CD4-positive, alpha-beta T cell treated with Interleukin-1 beta for 1 hour (primary cell): Measurements from ENCODE around the gene MECR.
"Not testable (repeated sequence)": the region's sequence is repeated elsewhere in the genome, so short reads cannot be mapped to it uniquely, and the experiment has no call there.

ENCODE experiments used
- DNase-seq, 2 donors: peaks; one replicate each; pipeline ENCODE4 v3.0.0-alpha.2; 2020 to 2022

MECR gene

DNA sequence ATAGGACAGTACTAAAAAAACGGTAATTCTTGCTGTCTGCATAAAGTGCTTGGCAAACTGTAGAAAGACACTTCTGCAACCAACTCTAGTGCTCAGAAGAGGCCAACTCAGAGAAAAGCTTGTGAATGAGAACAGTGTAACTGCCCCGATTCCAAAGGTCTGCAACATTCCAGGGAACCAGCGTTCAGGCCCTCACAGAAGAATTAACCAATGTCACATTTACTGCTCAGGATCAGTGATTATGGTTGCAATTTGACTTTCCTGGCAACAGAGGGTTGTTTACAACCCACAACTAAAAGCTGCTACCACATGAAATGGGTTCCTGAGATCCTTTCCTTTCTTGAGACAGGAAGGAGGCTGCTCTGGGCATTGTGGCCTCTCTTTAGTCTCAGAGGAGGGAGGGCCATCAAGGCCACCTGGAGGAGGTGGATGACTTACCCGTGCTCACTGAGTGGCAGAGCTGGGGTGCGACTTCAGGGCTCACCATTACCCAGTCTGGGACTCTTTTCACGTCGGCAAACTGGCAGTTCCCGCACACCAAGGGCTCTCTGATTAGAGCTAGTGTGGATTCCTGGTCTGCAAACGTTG is 64.3 kb downstream of the MECR start:
- no peak for DNase-seq

DNA sequence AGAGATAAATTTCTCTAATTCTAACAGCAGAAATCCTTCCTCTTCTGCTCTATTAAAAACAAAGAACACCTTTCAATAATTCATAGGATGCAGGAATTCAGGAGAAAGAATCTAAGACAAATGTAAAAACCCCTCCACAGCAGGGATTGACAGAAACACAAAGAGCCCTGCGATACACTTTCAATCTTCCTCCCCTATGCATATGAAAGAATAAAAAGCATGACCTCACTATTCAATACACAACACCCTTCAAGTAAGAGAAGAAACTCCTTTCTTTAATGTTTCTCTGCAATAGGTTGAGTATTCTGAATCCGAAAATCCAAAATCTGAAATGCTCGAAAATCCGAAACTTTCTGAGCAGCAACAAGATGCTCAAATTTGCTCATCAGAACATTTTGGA is 66.1 kb downstream of the MECR start:
- DNase-seq: no peak

DNA sequence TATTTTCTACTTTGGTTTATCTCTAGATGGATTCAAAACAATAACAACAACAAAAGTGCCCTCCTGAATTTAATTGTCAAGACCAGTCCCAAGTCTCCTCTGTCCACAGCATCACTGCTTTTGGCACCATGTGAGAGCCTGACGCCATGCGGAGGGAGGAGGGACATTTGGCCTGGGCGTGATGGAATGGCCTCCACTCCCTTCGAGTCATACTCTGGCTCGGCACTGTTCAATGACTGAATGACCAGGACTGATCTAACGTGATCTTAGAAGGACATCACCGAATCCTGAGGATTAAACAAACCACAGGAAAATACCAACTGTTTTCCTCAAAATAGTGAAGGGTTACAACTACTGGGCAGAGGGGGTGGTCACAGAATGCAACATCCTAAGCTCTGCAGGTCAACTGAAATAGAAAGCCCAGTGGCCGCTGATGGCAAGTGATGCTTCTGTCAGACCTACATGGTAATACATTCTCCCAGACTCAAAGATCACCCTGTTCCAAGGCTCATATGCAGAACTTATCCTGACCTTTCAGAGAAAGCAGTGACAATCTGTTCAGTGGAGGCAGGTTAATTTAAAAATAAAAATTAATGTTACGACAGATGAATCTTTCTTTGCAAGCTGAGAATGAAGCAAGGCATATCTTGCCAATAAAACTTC is 68.1 kb downstream of the MECR start:
- no peak for DNase-seq

DNA sequence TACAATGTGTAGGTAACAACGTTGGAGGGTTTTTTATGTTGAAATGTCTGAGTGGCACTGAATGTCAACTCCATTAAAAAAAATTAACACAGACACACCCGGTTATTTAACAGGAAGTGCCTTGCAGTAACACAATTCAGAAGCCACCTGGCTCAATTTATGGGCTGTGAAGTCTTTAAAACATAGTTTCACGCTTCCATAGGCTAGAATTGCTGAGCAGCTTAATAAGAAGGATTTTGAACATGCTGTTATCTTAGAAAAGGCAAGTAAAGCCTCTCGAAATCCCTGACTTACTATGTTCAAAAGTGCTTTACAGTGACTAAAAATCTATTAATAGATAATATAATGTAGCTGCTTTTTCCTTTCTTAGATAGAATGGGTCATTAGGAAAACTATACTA is 68.7 kb downstream of the MECR start:
- no peak for DNase-seq

DNA sequence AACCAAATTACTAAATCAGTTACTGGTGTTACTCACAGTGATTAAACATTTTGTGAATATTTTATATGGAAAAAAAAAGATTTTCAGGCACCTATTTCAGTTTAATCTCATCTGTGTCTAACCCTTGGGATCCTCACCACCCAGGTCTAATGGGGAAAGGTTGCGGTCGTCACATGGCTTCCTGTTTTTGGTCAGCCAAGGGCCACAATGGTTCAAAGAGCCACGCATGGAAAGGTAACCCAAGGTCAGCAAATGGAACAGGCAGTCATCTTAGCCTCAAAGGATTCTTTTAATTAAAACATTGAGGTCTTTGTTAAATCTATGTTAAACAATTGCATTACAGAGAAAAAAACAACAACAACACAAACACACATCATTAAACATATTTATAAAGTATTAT is 71.0 kb downstream of the MECR start:
- DNase-seq: no peak

DNA sequence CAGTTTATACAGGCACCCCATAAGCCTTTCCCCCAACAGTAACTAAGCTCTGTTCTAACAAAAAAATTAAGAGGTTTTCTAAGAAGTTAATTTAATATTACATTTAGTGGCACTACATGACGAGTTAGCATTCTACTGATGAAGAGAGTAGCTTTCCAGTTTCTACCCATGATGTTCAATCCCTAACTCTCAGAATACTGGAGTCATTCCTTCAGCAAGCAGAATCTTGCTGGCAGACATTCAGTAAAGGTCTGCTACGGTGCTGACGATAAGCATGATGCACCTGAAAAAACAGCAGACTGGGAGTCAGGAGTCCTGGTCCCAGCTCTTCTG is 73.5 kb downstream of the MECR start:
- DNase-seq: no peak

DNA sequence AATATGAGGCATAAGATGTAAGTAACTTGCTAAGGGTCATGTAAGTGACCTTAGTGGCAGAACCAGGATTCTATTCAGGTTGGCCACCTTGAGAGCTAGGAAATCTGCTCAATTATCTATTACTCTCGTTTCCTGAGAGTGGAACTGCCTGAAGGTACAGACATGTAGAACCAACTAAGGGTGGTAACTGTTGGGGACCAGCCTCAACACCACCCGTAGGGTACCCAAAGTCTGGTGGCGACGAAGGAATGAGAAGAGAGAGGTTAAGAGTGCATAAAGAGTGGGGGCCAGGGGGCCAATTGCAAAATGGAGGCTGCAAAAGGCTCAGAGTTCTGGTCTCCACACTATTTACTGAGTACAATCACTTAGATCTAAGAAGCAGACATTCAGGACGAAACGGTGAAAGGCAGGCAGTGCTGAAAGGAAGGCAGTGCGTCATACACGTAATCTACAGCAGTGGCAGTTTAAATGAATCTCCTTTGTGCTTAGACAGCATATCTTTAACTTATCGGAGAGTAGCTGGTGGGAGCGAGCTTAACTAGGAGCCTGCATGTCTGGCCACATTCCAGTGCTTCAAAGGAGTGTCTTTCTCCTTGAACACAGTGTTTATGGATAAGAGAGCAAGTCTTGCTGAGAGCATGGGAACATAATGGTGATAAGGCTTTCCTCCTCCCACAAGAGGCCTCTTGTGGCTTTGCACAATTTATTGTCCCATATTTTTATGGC is 74.0 kb downstream of the MECR start:
- no peak for DNase-seq

DNA sequence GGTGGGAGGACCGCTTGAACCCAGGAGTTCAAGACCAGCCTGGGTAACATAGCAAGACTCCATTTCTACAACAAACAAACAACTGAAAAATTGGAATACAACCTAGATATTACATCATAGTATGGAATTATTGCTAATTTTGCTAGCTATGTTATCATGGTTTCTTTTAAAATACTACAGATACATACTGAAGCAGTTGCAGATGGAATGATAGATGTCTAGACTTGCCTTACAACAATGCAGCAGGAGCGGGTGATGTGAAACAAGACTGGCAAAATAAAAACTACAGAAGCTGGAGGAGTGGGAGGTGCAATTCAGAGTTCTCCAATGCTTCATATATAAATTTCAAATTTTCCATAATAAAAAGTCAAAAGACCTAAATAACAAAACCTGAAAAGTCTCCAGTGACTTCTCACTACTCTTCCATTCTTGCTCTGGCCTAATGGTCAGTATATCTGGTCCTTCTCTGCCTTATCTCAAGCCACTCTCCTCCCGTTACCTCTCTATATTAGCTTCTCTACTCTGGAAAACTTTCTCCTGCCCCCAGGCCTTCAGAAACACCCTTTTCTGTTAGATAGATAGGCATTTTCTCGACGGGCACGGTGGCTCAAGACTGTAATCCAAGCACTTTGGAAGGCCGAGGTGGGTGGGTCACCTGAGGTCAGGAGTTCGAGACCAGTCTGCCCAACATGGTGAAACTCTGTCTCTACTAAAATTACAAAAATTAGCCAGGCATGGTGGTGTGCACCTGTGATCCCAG is 78.5 kb downstream of the MECR start:
- no peak for DNase-seq

DNA sequence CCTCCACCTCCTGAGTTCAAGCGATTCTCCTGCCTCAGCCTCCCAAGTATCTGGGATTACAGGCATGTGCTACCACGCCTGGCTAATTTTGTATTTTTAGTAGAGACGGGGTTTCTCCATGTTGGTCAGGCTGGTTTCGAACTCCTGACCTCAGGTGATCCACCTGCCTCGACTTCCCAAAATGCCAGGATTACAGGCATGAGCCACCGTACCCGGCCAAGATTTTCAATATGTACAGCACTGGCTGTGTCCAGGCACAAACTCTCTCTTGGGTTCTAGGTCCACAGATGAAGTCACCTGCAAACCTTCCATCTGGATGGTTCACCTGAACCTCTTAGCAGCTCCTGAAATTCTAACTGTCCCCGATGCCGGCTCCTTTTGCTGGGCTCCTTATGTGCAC is 80.4 kb downstream of the MECR start:
- not testable (repeated sequence) for DNase-seq

DNA sequence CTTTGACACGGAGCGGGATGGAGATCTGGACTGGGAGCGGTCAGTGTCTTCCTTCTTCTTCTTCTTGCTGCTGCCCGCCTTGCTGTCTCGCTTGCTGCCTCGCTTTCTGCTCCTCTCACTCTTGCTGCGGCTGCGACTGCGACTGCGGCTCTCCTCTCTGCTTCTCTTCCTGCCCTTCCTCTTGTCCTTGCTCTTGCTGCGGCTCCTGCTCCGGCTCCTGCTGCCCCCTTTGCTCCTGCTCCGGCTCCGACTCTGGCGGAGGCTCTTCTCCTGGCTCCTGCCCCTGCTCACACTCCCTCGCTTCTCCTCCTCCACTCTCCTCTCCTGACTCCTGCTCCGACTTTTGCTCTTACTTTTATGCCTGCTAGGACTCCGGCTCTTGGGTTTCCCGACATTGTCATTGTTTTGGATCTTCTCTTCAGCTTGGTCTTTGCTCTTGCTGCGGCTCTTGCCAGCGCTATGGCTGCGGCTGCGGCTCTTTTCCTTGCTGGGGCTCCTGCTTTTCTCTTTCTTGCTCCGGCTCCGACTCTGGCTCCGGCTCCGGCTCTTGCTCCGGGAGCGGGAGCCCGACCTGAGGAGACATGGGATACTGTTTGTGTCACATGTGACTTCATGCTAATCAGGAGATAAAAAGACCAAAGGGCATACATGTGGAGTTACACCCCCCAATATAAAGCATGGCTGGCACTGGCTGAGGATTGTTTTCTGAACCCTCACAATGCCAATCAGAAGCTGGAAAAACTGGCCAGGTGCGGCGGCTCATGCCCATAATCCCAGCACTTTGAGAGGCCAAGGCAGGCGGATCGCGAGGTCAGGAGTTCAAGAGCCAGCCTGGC is 81.9 kb downstream of the MECR start:
- DNase-seq: no peak

DNA sequence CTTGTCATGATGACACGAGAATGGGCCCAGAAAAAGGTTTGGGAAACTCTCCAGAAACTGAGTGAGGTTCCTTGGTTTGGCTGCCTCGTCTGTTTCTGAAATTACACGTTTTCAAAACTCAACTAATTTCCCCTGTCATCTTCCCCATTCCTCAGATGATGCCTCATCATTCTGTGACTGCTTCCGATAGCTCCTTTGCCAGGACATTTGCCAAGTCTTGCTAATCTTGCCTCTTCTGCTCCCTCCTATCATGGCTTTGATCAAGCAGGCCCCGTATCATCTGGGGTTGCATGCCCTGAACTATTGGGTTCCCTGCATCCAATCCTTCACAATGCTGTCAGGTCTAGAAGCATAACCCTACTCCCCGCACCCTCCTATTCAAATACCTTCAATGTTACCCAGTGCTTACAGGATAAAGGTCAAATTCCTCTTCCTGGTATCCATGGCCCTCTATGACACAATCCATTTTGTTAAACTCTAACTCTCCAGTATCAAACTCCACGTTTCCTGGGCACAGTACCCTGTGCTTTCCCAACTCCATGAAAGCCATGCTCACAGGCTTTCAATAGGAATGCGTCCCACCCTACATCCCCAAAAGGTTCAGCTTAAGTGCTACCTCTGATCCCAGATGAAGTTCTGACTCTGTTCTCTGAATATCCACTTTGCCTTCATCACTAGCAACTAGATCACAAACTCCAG is 84.8 kb downstream of the MECR start:
- no peak for DNase-seq

DNA sequence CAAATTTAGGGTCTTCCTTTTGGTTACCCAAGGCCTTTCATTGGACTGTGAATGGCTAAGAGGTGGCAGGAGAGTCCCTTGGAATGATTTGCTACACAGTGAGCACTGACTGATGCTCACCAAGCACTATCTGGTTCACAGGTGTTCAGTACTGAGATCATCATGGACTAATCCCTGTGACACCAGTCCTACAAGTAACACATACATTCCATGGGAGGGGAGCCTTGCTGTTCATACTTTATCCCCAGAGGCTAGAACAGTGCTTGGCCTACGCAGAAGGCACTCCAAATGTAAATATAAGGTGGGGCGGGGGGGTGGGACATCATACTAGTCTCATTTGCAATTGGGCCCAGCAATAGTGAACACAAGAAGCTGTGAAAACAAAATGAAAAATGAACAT is 86.6 kb downstream of the MECR start:
- DNase-seq: no peak

DNA sequence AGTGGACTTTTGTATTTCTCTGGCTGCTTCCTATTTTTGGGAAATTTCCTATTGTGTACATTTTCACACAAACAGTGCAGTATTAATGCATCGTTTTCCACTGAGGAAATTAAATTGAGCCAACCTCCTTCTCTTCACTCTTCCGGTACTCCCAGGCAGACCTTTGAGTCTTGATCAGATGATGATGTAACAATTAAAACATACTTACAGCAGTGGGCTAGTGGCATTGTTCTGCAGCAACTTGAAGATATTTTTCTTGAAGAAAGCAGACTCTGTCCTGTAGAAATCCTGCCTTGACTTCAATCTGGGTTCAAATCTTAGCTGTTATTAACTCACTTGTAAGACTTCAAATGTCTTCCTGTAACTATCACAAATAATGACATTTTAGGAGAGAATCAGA is 88.0 kb downstream of the MECR start:
- DNase-seq: no peak
